IMR-90 (cell line): Measurements from ENCODE around the gene ABCA2. TPM values are rescaled to one million over a fixed set of nuclear protein-coding genes. Genes with fewer than 3 reads are reported as not detected.

Source experiments
- ATAC-seq: fragments of 200-7000 bp; cut with Tn5 transposase; 2 replicates; pipeline ENCODE4 v1.9.1; 2020; ENCODE audit warnings: low read depth, mild to moderate bottlenecking, moderate library complexity
- BruUV-seq: library from RNA; stranded (reverse); fragments of 400-500 nt; replicated peaks from 2 replicates; lab custom pipeline; 2021; lab: Mats Ljungman, UMichigan
- CTCF ChIA-PET: fragments of 300-600 bp; formaldehyde crosslinking; extraction: SDS; loops from one replicate; lab custom pipeline; 2021; ENCODE audit warnings: antibody characterized with exemption; lab: Yijun Ruan, JAX
- POLR2A ChIA-PET: fragments of 300-600 bp; sonication (Branson Sonifier 250); formaldehyde crosslinking; loops from one replicate; lab custom pipeline; 2022; ENCODE audit warnings: antibody characterized with exemption; ENCODE audit not compliant: unreplicated experiment; lab: Charles Lee
- DNase-seq: peaks from one replicate; pipeline ENCODE4 v3.0.0; 2013
- H2AFZ ChIP-seq: replicated peaks from 2 replicates; pipeline ENCODE3; 2013; ENCODE audit warnings: low read length, mild to moderate bottlenecking; ENCODE audit not compliant: poor library complexity
- H2AK5ac ChIP-seq: 2 replicates; pipeline ENCODE4 v1.6.1; 2013; ENCODE audit warnings: low read depth, low read length, inconsistent platforms
- H2AK9ac ChIP-seq: replicated peaks from 2 replicates; pipeline ENCODE3; 2013; ENCODE audit warnings: mild to moderate bottlenecking, low read depth, low read length, moderate library complexity; ENCODE audit not compliant: poor library complexity
- H2BK120ac ChIP-seq: 2 replicates; pipeline ENCODE4 v1.6.1; 2013; ENCODE audit warnings: low read depth, low read length, inconsistent platforms
- H2BK15ac ChIP-seq: 3 replicates; pipeline ENCODE4 v1.6.1; 2013; ENCODE audit warnings: low read depth, low read length, inconsistent platforms
- H2BK20ac ChIP-seq: 2 replicates; pipeline ENCODE4 v1.6.1; 2013; ENCODE audit warnings: low read depth, mild to moderate bottlenecking, inconsistent platforms, low read length, moderate library complexity
- H2BK5ac ChIP-seq: 2 replicates; pipeline ENCODE4 v1.6.1; 2013; ENCODE audit warnings: mild to moderate bottlenecking, low read depth, low read length, inconsistent platforms; ENCODE audit not compliant: poor library complexity, severe bottlenecking
- H3K14ac ChIP-seq: replicated peaks from 2 replicates; pipeline ENCODE4 v1.6.1; 2013; ENCODE audit warnings: low read depth, low read length, inconsistent platforms
- H3K18ac ChIP-seq: 2 replicates; pipeline ENCODE4 v1.6.1; 2013; ENCODE audit warnings: low read depth, low read length, control low read depth
- H3K23ac ChIP-seq: 2 replicates; pipeline ENCODE4 v1.6.1; 2013; ENCODE audit warnings: low read depth, low read length, inconsistent platforms
- H3K27ac ChIP-seq: 2 replicates; pipeline ENCODE4 v1.5.1; 2013; ENCODE audit warnings: mild to moderate bottlenecking, control low read depth, low read length; ENCODE audit not compliant: insufficient read depth
- H3K27me3 ChIP-seq: 2 replicates; pipeline ENCODE4 v1.6.1; 2013; ENCODE audit warnings: low read length; ENCODE audit not compliant: control insufficient read depth, insufficient read depth
- H3K36me3 ChIP-seq: 2 replicates; pipeline ENCODE4 v1.6.1; 2013; ENCODE audit warnings: low read length, mixed read lengths; ENCODE audit not compliant: control insufficient read depth, insufficient read depth
- H3K4ac ChIP-seq: 2 replicates; pipeline ENCODE4 v1.6.1; 2013; ENCODE audit warnings: low read depth, low read length, inconsistent platforms
- H3K4me1 ChIP-seq: 2 replicates; pipeline ENCODE4 v1.6.1; 2013; ENCODE audit warnings: low read length, mixed read lengths; ENCODE audit not compliant: control insufficient read depth, insufficient read depth
- H3K4me2 ChIP-seq: 2 replicates; pipeline ENCODE4 v1.6.1; 2013; ENCODE audit warnings: low read depth, mild to moderate bottlenecking, control low read depth, low read length, moderate library complexity
- H3K4me3 ChIP-seq: 2 replicates; pipeline ENCODE4 v1.5.1; 2013; ENCODE audit warnings: low read depth, mild to moderate bottlenecking, control low read depth, low read length, moderate library complexity; ENCODE audit not compliant: insufficient read depth
- H3K56ac ChIP-seq: 2 replicates; pipeline ENCODE4 v1.6.1; 2013; ENCODE audit warnings: low read length, inconsistent platforms; ENCODE audit not compliant: insufficient read depth; ENCODE audit errors: extremely low read depth
- H3K79me1 ChIP-seq, 2 experiments: 2 replicates each; pipeline ENCODE4 v1.6.1; 2013; ENCODE audit warnings: low read length in 2 of 2, inconsistent platforms in 1 of 2, low read depth in 1 of 2
- H3K9ac ChIP-seq: 2 replicates; pipeline ENCODE4 v1.6.1; 2013; ENCODE audit warnings: low read depth, low read length, control low read depth
- H3K9me1 ChIP-seq: 2 replicates; pipeline ENCODE4 v1.6.1; 2013; ENCODE audit warnings: low read length, inconsistent platforms; ENCODE audit not compliant: insufficient read depth
- H3K9me3 ChIP-seq: 2 replicates; pipeline ENCODE4 v1.6.1; 2013; ENCODE audit warnings: low read length; ENCODE audit not compliant: control insufficient read depth, insufficient read depth
- H4K20me1 ChIP-seq: 2 replicates; pipeline ENCODE4 v1.6.1; 2013; ENCODE audit warnings: low read length, inconsistent platforms; ENCODE audit not compliant: insufficient read depth
- H4K5ac ChIP-seq: 2 replicates; pipeline ENCODE4 v1.6.1; 2013; ENCODE audit warnings: mild to moderate bottlenecking, low read depth, low read length, control low read depth
- H4K8ac ChIP-seq, 2 experiments: 2 replicates each; pipeline ENCODE4 v1.6.1; 2013; ENCODE audit warnings: low read depth in 2 of 2, low read length in 2 of 2, control low read depth in 1 of 2, inconsistent platforms in 1 of 2
- H4K91ac ChIP-seq: 2 replicates; pipeline ENCODE4 v1.6.1; 2013; ENCODE audit warnings: low read depth, low read length, inconsistent platforms; ENCODE audit not compliant: insufficient read depth
- MAFK ChIP-seq: IDR thresholded peaks from 2 replicates; pipeline ENCODE4 v1.6.1; 2012; ENCODE audit warnings: low read depth, low read length, improper control_type of control experiment
- RAD21 ChIP-seq: IDR thresholded peaks from 2 replicates; pipeline ENCODE4 v1.6.1; 2012; ENCODE audit warnings: low read length, improper control_type of control experiment
- SMC3 ChIP-seq: fragments of 150-350 bp; IDR thresholded peaks from 2 replicates; pipeline ENCODE4 v1.6.1; 2016; ENCODE audit warnings: low read depth, mild to moderate bottlenecking, antibody characterized with exemption, low read length, moderate library complexity
- WGBS, 2 experiments: methylation state at CpG; one replicate each; pipeline versions ENCODE4 v1.1.5 to v1.1.7; 2013; ENCODE audit warnings: missing lambda C conversion rate in 2 of 2; ENCODE audit not compliant: insufficient read length in 1 of 2; ENCODE audit errors: extremely low coverage in 2 of 2; 5-methylcytosine and 5-hydroxymethylcytosine counted together
- dilution Hi-C: fragments of 300-500 bp; cut with HindIII; formaldehyde crosslinking; loops from one replicate; pipeline ENCODE4 v1.14.3; 2018; ENCODE audit warnings: low sequenced_read_pairs; ENCODE audit not compliant: unreplicated experiment
- in situ Hi-C: fragments of 300-500 bp; cut with MboI; formaldehyde crosslinking; loops from 3 replicates; pipeline ENCODE4 v1.14.3; 2019; ENCODE audit warnings: low sequenced_read_pairs, inconsistent platforms, mixed read lengths
- intact Hi-C: fragments of 100-400 bp; cut with micrococcal nuclease; formaldehyde crosslinking; loops from 2 replicates; pipeline ENCODE4 v1.10.0; 2022
- polyA plus RNA-seq, 3 experiments: library from polyadenylated mRNA; depleted of rRNA; stranded (reverse); fragments of >200 nt; gene quantifications; 2 replicates each; pipeline ENCODE4 v1.2.3, GENCODE V29; 2012; ENCODE audit warnings: low replicate concordance in 1 of 3
- total RNA-seq: library from RNA; depleted of rRNA; stranded (reverse); fragments of >200 nt; gene quantifications from 2 replicates; pipeline ENCODE4 v1.2.3, GENCODE V29; 2012
- TF ChIP-seq, protein P1 (sequence below): fragments of 150-350 bp; IDR thresholded peaks from 2 replicates; pipeline ENCODE4 v1.6.1; 2016; ENCODE audit warnings: low read depth, mild to moderate bottlenecking, low read length, moderate library complexity, borderline replicate concordance

ABCA2 gene
- total and polyA plus RNA-seq, 2 of the 4 experiments (the other 2 are of a cell fraction), result 3.8 to 46.0 TPM

GRCh38 chr9:136963341-136963740 lies 64.7 kb downstream of the ABCA2 start:
- BruUV-seq, result no TSS peak
- H4K8ac ChIP-seq, result no peak overlapping the region

More at GRCh38 chr9:136963341-136963740, 64.7 kb downstream of the ABCA2 start:
- no peak for ATAC-seq
- in situ Hi-C loops (no loop called here), intact Hi-C loops (no loop called here), dilution Hi-C loops (no loop called here)
- H2AK9ac ChIP-seq, result no peak overlapping the region
- CTCF ChIA-PET, result no interaction called here
- no peak overlapping the region for H3K23ac ChIP-seq
- no peak overlapping the region for H2AFZ ChIP-seq
- no peak overlapping the region for H4K91ac ChIP-seq
- peaks cover 2% of the 10 kb centered on the region; the same call in 1 of the 2 replicates for H3K9me1 ChIP-seq
- no peaks in the 10 kb centered on the region for H3K9me3 ChIP-seq
- no peak overlapping the region for H2BK15ac ChIP-seq
- POLR2A ChIA-PET, result no interaction called here
- H3K36me3 ChIP-seq, result no peaks in the 10 kb centered on the region
- TF ChIP-seq SMC3 (no peak), MAFK (no peak), RAD21 (no peak)
- TF ChIP-seq, protein P1, sequence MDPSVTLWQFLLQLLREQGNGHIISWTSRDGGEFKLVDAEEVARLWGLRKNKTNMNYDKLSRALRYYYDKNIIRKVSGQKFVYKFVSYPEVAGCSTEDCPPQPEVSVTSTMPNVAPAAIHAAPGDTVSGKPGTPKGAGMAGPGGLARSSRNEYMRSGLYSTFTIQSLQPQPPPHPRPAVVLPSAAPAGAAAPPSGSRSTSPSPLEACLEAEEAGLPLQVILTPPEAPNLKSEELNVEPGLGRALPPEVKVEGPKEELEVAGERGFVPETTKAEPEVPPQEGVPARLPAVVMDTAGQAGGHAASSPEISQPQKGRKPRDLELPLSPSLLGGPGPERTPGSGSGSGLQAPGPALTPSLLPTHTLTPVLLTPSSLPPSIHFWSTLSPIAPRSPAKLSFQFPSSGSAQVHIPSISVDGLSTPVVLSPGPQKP, result no peak
- H4K20me1 ChIP-seq, result no peaks in the 10 kb centered on the region
- DNase-seq, result no peak
- no peak overlapping the region for H2BK5ac ChIP-seq
- H3K4me1 ChIP-seq, result no peaks in the 10 kb centered on the region
- no peak overlapping the region for H2AK5ac ChIP-seq
- no peak overlapping the region for H2BK20ac ChIP-seq
- no peak overlapping the region for H3K14ac ChIP-seq
- H3K56ac ChIP-seq, result no peak overlapping the region
- no peak overlapping the region for H3K4me2 ChIP-seq
- no peak overlapping the region for H3K27ac ChIP-seq
- no peaks in the 10 kb centered on the region for H3K79me1 ChIP-seq
- no peak overlapping the region for H3K4me3 ChIP-seq
- H3K9ac ChIP-seq, result no peak overlapping the region
- no peak overlapping the region for H3K18ac ChIP-seq
- no peak overlapping the region for H2BK120ac ChIP-seq
- no peak overlapping the region for H4K5ac ChIP-seq
- no peak overlapping the region for H3K4ac ChIP-seq
- WGBS, 2 experiments, result 60% methylated on average over 1 of the region's 15 CpGs; no CpG with 5 or more reads in 1 of the 2 experiments
- peaks cover 21% of the 10 kb centered on the region for H3K27me3 ChIP-seq
